Measurements from ENCODE around the gene DNAJC1.

DNA sequence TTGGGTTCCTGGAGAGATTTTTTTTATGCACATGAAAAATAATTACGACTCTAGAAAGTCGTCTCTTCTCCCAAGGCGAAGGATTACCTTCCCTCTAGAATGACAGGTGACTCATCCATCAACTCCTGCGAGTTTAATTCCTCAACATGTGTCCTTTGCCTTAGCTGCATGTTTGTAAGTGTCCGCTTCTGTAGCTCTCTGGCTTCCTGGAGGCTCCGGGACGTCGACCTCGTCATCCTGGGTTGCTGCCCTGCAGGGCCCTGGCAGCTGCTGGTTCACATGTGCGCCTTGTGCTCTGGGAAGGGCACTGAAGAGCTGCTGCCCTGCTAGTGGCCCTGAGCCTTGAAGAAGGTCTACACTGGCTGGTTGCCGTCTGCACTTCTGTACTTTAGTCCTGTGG, 259.3 kb downstream of the DNAJC1 start:
- TF ChIP-seq POLR2AphosphoS5 (IDR thresholded peaks at IDR 0.05; ENCODE audit: insufficient read depth, low read depth, low read length) (no peak), CTCF (IDR thresholded peaks at IDR 0.05; ENCODE audit: extremely low read depth in 1 of 2, insufficient read depth in 1 of 2, low read depth in 1 of 2, low read length in 2 of 2) (no peak)

Data from endothelial cell of umbilical vein (primary cell).